Measurements from ENCODE around the gene LRRC4C. TPM values are rescaled to one million over a fixed set of nuclear protein-coding genes. Genes with fewer than 3 reads are reported as not detected.
"Not testable (repeated sequence)": the region's sequence is repeated elsewhere in the genome, so short reads cannot be mapped to it uniquely, and the experiment has no call there.

Gene LRRC4C
- total RNA-seq, 1 donor from 2014 or later = not detected

DNA sequence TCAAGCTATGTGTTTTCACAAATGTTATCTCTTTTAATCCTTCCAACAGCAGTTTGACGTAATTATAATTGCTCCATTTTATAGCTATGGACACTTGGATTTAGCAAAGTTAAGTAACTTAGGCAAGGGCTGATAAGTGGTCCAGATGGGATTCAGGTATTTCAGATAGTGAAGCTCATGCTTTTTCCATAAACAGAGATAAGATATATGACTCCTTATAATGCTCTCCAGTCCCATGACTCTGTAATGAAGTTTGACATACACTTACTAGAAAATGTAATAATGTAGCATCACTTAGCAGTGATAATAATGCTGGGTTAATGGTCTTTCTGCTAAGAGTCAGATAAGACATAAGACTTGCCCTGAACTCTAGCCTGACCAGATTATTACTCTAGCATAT, 892.1 kb downstream of the LRRC4C start:
- Histone ChIP-seq H3K9me3 (no peaks in the 10 kb centered on the region), H3K4me3 (no peak overlapping the region), H3K4me1 (no peaks in the 10 kb centered on the region), H3K27ac (no peak overlapping the region), H3K36me3 (no peaks in the 10 kb centered on the region), H3K27me3 (no peaks in the 10 kb centered on the region)
- TF ChIP-seq, protein P1, sequence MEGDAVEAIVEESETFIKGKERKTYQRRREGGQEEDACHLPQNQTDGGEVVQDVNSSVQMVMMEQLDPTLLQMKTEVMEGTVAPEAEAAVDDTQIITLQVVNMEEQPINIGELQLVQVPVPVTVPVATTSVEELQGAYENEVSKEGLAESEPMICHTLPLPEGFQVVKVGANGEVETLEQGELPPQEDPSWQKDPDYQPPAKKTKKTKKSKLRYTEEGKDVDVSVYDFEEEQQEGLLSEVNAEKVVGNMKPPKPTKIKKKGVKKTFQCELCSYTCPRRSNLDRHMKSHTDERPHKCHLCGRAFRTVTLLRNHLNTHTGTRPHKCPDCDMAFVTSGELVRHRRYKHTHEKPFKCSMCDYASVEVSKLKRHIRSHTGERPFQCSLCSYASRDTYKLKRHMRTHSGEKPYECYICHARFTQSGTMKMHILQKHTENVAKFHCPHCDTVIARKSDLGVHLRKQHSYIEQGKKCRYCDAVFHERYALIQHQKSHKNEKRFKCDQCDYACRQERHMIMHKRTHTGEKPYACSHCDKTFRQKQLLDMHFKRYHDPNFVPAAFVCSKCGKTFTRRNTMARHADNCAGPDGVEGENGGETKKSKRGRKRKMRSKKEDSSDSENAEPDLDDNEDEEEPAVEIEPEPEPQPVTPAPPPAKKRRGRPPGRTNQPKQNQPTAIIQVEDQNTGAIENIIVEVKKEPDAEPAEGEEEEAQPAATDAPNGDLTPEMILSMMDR (IDR thresholded peaks at IDR 0.05) = no peak
- no peak for DNase-seq (ENCODE audit: low spot score in 2 of 2)
- intact Hi-C loops (cut with DNase I) = no loop called here

DNA sequence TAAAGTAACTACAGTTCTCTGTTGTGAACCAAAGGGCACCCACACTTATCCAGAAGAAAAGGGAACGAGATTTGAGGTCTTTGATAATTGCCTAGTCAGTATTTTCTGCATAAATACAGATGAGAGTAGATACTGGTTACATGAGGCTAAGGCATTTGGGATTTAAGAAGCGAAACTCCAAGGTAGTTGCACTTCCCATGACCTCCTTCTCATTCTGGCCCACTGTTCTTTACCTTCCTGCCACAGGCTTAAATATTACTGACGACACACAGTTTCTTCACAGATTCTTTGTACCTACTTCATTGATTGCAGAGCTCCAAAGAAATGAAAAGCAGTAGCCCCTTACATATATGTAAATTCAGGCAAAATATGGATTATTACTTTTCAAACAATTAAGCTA, 915.3 kb downstream of the LRRC4C start:
- H3K4me3 ChIP-seq = no peak overlapping the region
- TF ChIP-seq, protein P1 (IDR thresholded peaks at IDR 0.05) = no peak
- H3K4me1 ChIP-seq = no peaks in the 10 kb centered on the region
- no peaks in the 10 kb centered on the region for H3K9me3 ChIP-seq
- DNase-seq (ENCODE audit: low spot score in 2 of 2) = no peak
- no peaks in the 10 kb centered on the region for H3K27me3 ChIP-seq
- intact Hi-C loops (cut with DNase I) = no loop called here
- no peak overlapping the region for H3K27ac ChIP-seq
- no peaks in the 10 kb centered on the region for H3K36me3 ChIP-seq

DNA sequence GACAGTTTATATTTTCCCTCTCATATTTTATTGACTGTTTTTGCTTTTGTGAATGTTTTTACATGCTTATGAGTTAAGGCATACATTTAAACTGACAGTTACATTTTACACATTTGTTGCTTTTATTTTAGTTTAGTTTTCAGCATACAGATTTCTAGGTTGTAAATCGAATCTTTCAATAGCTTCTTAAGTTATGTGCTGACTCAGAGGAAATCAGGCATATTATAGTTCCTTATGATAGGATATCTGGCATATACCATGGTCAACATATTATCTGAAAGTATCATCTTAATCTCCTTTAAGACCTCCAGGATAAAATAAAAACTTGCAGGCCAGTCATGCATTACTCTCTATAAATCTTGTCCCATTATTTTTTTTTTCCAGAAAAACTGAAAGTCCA, 916.6 kb downstream of the LRRC4C start:
- TF ChIP-seq, protein P1 (IDR thresholded peaks at IDR 0.05) = no peak
- Histone ChIP-seq H3K4me1 (no peaks in the 10 kb centered on the region), H3K9me3 (no peaks in the 10 kb centered on the region), H3K4me3 (no peak overlapping the region), H3K27ac (no peak overlapping the region), H3K36me3 (no peaks in the 10 kb centered on the region), H3K27me3 (no peaks in the 10 kb centered on the region)
- DNase-seq (ENCODE audit: low spot score in 2 of 2) = no peak
- intact Hi-C loops (cut with DNase I) = no loop called here

- intact Hi-C loops (cut with DNase I) = no loop called here
- TF ChIP-seq, protein P1 (IDR thresholded peaks at IDR 0.05) = no peak
- Histone ChIP-seq H3K4me1 (no peaks in the 10 kb centered on the region), H3K36me3 (no peaks in the 10 kb centered on the region), H3K4me3 (no peak overlapping the region), H3K27me3 (no peaks in the 10 kb centered on the region), H3K9me3 (no peaks in the 10 kb centered on the region), H3K27ac (no peak overlapping the region)
- DNase-seq (ENCODE audit: low spot score in 2 of 2) = no peak
Measured at GRCh38 chr11:40537734-40538133, 921.7 kb downstream of the LRRC4C start.

GRCh38 chr11:40522080-40522479, 937.4 kb downstream of the LRRC4C start:
- H3K4me1 ChIP-seq; H3K4me3 ChIP-seq; H3K9me3 ChIP-seq; intact Hi-C loops (cut with DNase I); H3K27ac ChIP-seq; H3K27me3 ChIP-seq; DNase-seq (ENCODE audit: low spot score in 2 of 2); H3K36me3 ChIP-seq: not testable (repeated sequence)

DNA sequence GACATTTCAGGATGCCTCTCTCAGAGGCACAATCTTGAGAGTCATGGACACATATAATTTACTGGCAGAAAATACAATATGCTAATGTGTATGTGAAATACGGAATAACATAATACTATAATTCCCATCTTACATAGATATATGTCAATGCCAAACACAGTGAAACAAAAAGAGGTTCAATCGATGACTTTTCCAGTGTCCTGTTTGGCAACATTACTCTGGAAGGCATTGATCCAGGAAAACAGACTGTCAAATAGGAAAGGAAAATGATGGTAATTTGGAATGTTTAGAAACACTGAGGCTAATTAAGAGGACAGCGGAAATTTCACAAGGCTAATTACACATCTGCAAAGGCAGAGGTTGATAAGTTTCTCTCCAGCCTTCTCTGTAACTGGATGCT, 942.3 kb downstream of the LRRC4C start:
- H3K27me3 ChIP-seq = no peaks in the 10 kb centered on the region
- H3K4me1 ChIP-seq = no peaks in the 10 kb centered on the region
- TF ChIP-seq, protein P1 (IDR thresholded peaks at IDR 0.05) = no peak
- H3K9me3 ChIP-seq = no peaks in the 10 kb centered on the region
- no peak overlapping the region for H3K4me3 ChIP-seq
- no peaks in the 10 kb centered on the region for H3K36me3 ChIP-seq
- H3K27ac ChIP-seq = no peak overlapping the region
- intact Hi-C loops (cut with DNase I) = no loop called here
- no peak for DNase-seq (ENCODE audit: low spot score in 2 of 2)

Measured in ascending aorta (tissue), 2 donors.